ENCODE measurements around the gene PARVG.

Gene PARVG

GRCh38 chr22:44179989-44180705, 578 bp upstream of the PARVG start:
- Histone ChIP-seq H3K27me3 (peaks cover 28% of the 10 kb centered on the region), H3K4me1 (no peaks in the 10 kb centered on the region), H3K9me3 (no peaks in the 10 kb centered on the region), H3K4me3 (ENCODE audit: low read depth, low read length) (no peak overlapping the region), H3K36me3 (no peaks in the 10 kb centered on the region)
- DNase-seq = no peak
- TF ChIP-seq, protein P1, sequence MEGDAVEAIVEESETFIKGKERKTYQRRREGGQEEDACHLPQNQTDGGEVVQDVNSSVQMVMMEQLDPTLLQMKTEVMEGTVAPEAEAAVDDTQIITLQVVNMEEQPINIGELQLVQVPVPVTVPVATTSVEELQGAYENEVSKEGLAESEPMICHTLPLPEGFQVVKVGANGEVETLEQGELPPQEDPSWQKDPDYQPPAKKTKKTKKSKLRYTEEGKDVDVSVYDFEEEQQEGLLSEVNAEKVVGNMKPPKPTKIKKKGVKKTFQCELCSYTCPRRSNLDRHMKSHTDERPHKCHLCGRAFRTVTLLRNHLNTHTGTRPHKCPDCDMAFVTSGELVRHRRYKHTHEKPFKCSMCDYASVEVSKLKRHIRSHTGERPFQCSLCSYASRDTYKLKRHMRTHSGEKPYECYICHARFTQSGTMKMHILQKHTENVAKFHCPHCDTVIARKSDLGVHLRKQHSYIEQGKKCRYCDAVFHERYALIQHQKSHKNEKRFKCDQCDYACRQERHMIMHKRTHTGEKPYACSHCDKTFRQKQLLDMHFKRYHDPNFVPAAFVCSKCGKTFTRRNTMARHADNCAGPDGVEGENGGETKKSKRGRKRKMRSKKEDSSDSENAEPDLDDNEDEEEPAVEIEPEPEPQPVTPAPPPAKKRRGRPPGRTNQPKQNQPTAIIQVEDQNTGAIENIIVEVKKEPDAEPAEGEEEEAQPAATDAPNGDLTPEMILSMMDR (IDR thresholded peaks at IDR 0.05; ENCODE audit: low read depth, low read length) = no peak

- TF ChIP-seq, protein P1 (IDR thresholded peaks at IDR 0.05; ENCODE audit: low read depth, low read length) = no peak
- Histone ChIP-seq H3K9me3 (no peaks in the 10 kb centered on the region), H3K4me1 (no peaks in the 10 kb centered on the region), H3K36me3 (no peaks in the 10 kb centered on the region), H3K4me3 (ENCODE audit: low read depth, low read length) (no peak overlapping the region), H3K27me3 (peaks cover 28% of the 10 kb centered on the region)
- no peak for DNase-seq
Observed at GRCh38 chr22:44181033-44181911, 547 bp downstream of the PARVG start.

DNA sequence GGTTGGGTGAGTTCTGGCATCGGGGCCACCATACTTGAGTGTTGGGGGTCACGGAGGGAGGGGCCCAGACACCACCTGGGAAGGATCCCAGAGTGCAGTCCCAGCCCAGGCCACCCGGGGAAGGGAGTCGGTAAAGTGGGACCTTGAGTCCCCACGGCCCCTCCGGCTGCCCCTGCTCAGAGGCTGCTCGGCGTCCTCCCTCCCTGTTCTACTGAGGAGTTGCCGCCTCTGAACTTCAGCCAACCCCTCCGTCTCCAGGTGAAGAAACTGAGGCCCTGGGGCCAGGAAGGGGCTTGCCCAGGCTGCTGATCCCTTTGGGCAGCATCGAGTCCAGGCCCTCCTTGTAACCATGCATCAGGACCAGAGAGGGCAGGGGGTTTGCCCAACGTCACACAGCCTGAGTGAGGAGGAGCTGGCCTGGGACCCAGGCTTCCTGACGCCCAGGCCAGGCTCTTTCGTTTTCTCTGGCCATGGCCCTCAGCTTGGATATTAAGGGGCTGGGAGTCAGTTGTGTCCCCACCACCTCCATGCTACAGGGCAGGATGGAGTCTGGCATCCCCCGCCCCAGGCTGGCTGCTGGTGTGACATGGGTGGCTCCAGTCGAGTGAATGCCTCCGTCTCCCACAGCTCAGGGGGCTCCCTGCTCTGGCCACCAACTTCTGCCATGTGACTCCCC, 1.3 kb downstream of the PARVG start:
- no peak for DNase-seq
- no peaks in the 10 kb centered on the region for H3K9me3 ChIP-seq
- TF ChIP-seq, protein P1 (IDR thresholded peaks at IDR 0.05; ENCODE audit: low read depth, low read length) = no peak
- no peak overlapping the region for H3K4me3 ChIP-seq (ENCODE audit: low read depth, low read length)
- H3K27me3 ChIP-seq = peaks cover 25% of the 10 kb centered on the region
- no peaks in the 10 kb centered on the region for H3K4me1 ChIP-seq
- no peaks in the 10 kb centered on the region for H3K36me3 ChIP-seq

- H3K4me1 ChIP-seq = no peaks in the 10 kb centered on the region
- no peak for DNase-seq
- TF ChIP-seq, protein P1 (IDR thresholded peaks at IDR 0.05; ENCODE audit: low read depth, low read length) = no peak
- H3K9me3 ChIP-seq = no peaks in the 10 kb centered on the region
- H3K4me3 ChIP-seq (ENCODE audit: low read depth, low read length) = no peak overlapping the region
- H3K27me3 ChIP-seq = peaks cover 25% of the 10 kb centered on the region
- no peaks in the 10 kb centered on the region for H3K36me3 ChIP-seq
Observed at GRCh38 chr22:44182588-44183286, 2.0 kb downstream of the PARVG start.

DNA sequence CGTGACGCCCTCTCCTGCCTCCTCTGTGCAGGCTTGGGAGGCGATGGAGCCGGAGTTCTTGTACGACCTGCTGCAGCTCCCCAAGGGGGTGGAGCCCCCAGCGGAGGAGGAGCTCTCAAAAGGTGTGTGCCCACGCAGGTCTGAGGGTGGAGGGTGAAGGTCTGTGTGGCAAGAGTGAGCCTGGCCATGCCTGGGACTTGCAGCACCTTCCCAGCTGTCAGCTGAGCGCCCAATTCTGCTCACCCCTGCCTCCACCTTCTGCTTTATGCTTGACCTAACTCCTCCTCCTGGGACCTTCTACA, 2.5 kb downstream of the PARVG start:
- TF ChIP-seq, protein P1 (IDR thresholded peaks at IDR 0.05; ENCODE audit: low read depth, low read length) = no peak
- no peaks in the 10 kb centered on the region for H3K9me3 ChIP-seq
- no peak overlapping the region for H3K4me3 ChIP-seq (ENCODE audit: low read depth, low read length)
- peaks cover 24% of the 10 kb centered on the region for H3K27me3 ChIP-seq
- H3K4me1 ChIP-seq = no peaks in the 10 kb centered on the region
- DNase-seq = no peak
- no peaks in the 10 kb centered on the region for H3K36me3 ChIP-seq

Measured in BE2C (cell line).